GM23338 (cell line): ENCODE measurements around the gene ADTRP. TPM values are rescaled to one million over a fixed set of nuclear protein-coding genes. Genes with fewer than 3 reads are reported as not detected.

Source experiments
- ATAC-seq: fragments of 200-7000 bp; cut with Tn5 transposase; 3 replicates; pipeline ENCODE4 v1.9.1; 2020
- DNase-seq: peaks from one replicate; pipeline ENCODE4 v3.0.0-alpha.2; 2015; ENCODE audit warnings: low spot score
- H2AFZ ChIP-seq: fragments of 200-600 bp; sonication (generic); 2 replicates; pipeline ENCODE4 v1.8.0; 2016; ENCODE audit warnings: antibody characterized with exemption, mild to moderate bottlenecking, moderate library complexity
- H3F3A ChIP-seq: fragments of 200-600 bp; sonication (generic); replicated peaks from 2 replicates; pipeline ENCODE4 v1.8.0; 2017; ENCODE audit warnings: antibody characterized with exemption, mixed run types, low read depth
- H3K27ac ChIP-seq: fragments of 200-600 bp; sonication (generic); 2 replicates; pipeline ENCODE4 v1.6.1; 2016; ENCODE audit warnings: low read depth
- H3K27me3 ChIP-seq: fragments of 200-600 bp; sonication (generic); 2 replicates; pipeline ENCODE4 v1.8.0; 2016; ENCODE audit warnings: mild to moderate bottlenecking, mixed run types, moderate library complexity; ENCODE audit not compliant: insufficient read depth
- H3K36me3 ChIP-seq: fragments of 200-600 bp; sonication (generic); 2 replicates; pipeline ENCODE4 v1.8.0; 2016; ENCODE audit warnings: mild to moderate bottlenecking; ENCODE audit not compliant: insufficient read depth
- H3K4me1 ChIP-seq: fragments of 200-600 bp; sonication (generic); 2 replicates; pipeline ENCODE4 v1.8.0; 2016; ENCODE audit warnings: mild to moderate bottlenecking, moderate library complexity; ENCODE audit not compliant: insufficient read depth
- H3K4me2 ChIP-seq: fragments of 200-600 bp; sonication (generic); 2 replicates; pipeline ENCODE4 v1.7.1; 2017; ENCODE audit warnings: mixed run types
- H3K4me3 ChIP-seq: fragments of 200-600 bp; sonication (generic); 2 replicates; pipeline ENCODE4 v1.6.1; 2016; ENCODE audit warnings: mixed run types
- H3K79me2 ChIP-seq: fragments of 200-600 bp; sonication (generic); replicated peaks from 2 replicates; pipeline ENCODE4 v1.8.0; 2017; ENCODE audit warnings: mild to moderate bottlenecking; ENCODE audit not compliant: insufficient read depth
- H3K9me2 ChIP-seq: fragments of 200-600 bp; sonication (generic); 2 replicates; pipeline ENCODE4 v1.8.0; 2017; ENCODE audit not compliant: insufficient read depth
- H4K20me1 ChIP-seq: fragments of 200-600 bp; sonication (generic); replicated peaks from 2 replicates; pipeline ENCODE4 v1.8.0; 2017; ENCODE audit warnings: mild to moderate bottlenecking; ENCODE audit not compliant: insufficient read depth
- H3K27ac Mint-ChIP-seq: 2 replicates; pipeline ENCODE4 v1.8.0; 2020; ENCODE audit warnings: inconsistent platforms, mild to moderate bottlenecking, moderate library complexity, mixed read lengths
- H3K27me3 Mint-ChIP-seq: 3 replicates; pipeline ENCODE4 v1.8.0; 2022; ENCODE audit warnings: low read depth, mild to moderate bottlenecking, moderate library complexity, mixed read lengths, inconsistent platforms; ENCODE audit not compliant: insufficient read depth, poor library complexity
- H3K36me3 Mint-ChIP-seq: 3 replicates; pipeline ENCODE4 v1.8.0; 2021; ENCODE audit warnings: low read depth, mild to moderate bottlenecking, inconsistent platforms, moderate library complexity, mixed read lengths
- H3K4me1 Mint-ChIP-seq: 3 replicates; pipeline ENCODE4 v1.8.0; 2020; ENCODE audit warnings: mild to moderate bottlenecking, inconsistent platforms, mixed read lengths
- H3K4me3 Mint-ChIP-seq: 3 replicates; pipeline ENCODE4 v1.8.0; 2021; ENCODE audit warnings: moderate library complexity, mild to moderate bottlenecking, inconsistent platforms, mixed read lengths
- H3K9me3 Mint-ChIP-seq: 3 replicates; pipeline ENCODE4 v1.8.0; 2020; ENCODE audit warnings: moderate library complexity, mild to moderate bottlenecking, inconsistent platforms, mixed read lengths
- CREB1 ChIP-seq: fragments of 250-450 bp; sonication (Bioruptor Pico); IDR thresholded peaks from 2 replicates; pipeline ENCODE4 v1.5.0; 2020; ENCODE audit warnings: low read depth, mild to moderate bottlenecking, moderate library complexity
- EZH2 ChIP-seq: fragments of 200-600 bp; sonication (generic); IDR thresholded peaks from one replicate; pipeline ENCODE4 v1.8.0; 2017; ENCODE audit warnings: antibody characterized with exemption, mild to moderate bottlenecking, low read depth; ENCODE audit not compliant: unreplicated experiment
- EZH2phosphoT487 ChIP-seq: fragments of 200-600 bp; sonication (generic); IDR thresholded peaks from one replicate; pipeline ENCODE4 v1.8.1; 2018; ENCODE audit warnings: antibody characterized with exemption; ENCODE audit not compliant: unreplicated experiment
- NANOG ChIP-seq: IDR thresholded peaks from 2 replicates; pipeline ENCODE4 v1.6.1; 2016; ENCODE audit warnings: antibody characterized with exemption, borderline replicate concordance
- POLR2AphosphoS5 ChIP-seq: IDR thresholded peaks from 2 replicates; pipeline ENCODE4 v1.6.1; 2016; ENCODE audit warnings: antibody characterized with exemption, low read depth
- STAT1 ChIP-seq: IDR thresholded peaks from one replicate; pipeline ENCODE4 v1.6.1; 2016; ENCODE audit warnings: antibody characterized with exemption; ENCODE audit not compliant: unreplicated experiment
- ZNF114 ChIP-seq: fragments of 250-450 bp; sonication (Bioruptor Pico); IDR thresholded peaks from 2 replicates; pipeline ENCODE4 v1.5.0; 2020; ENCODE audit warnings: mild to moderate bottlenecking, moderate library complexity
- ZNF331 ChIP-seq: fragments of 250-450 bp; sonication (Bioruptor Pico); IDR thresholded peaks from 2 replicates; pipeline ENCODE4 v1.5.0; 2020; ENCODE audit warnings: low read depth, mild to moderate bottlenecking, moderate library complexity
- polyA plus RNA-seq: library from polyadenylated mRNA; unstranded; fragments of >200 nt; fragmentation: Nextera tagmentation; extraction: Ambion mirVana; gene quantifications from 2 replicates; pipeline ENCODE4 v1.2.1, GENCODE V29; 2016
- total RNA-seq: library from RNA; depleted of rRNA; stranded (reverse); fragments of >200 nt; shearing (Covaris generic); gene quantifications from 2 replicates; pipeline ENCODE4 v1.2.3, GENCODE V29; 2014
- TF ChIP-seq, protein P1 (sequence below), 2 experiments: fragments of 200-600 bp in 1 of 2; sonication (generic) in 1 of 2; conservative IDR thresholded peaks; 2 replicates each; pipeline versions ENCODE4 v1.5.1 to v1.6.1; 2016 to 2017; ENCODE audit warnings: antibody characterized with exemption in 2 of 2, low read depth in 2 of 2, mild to moderate bottlenecking in 2 of 2, moderate library complexity in 1 of 2
- TF ChIP-seq, protein P2 (sequence below): IDR thresholded peaks from one replicate; pipeline ENCODE4 v1.6.1; 2018; ENCODE audit warnings: antibody characterized with exemption; ENCODE audit not compliant: unreplicated experiment
- TF ChIP-seq, protein P3 (sequence below): IDR thresholded peaks from 2 replicates; pipeline ENCODE4 v1.6.1; 2016; ENCODE audit warnings: antibody characterized with exemption
- TF ChIP-seq, protein P4 (sequence below): fragments of 250-450 bp; sonication (Bioruptor Pico); IDR thresholded peaks from 2 replicates; pipeline ENCODE4 v1.5.0; 2020; ENCODE audit warnings: mild to moderate bottlenecking, moderate library complexity

The ADTRP gene
- total and polyA plus RNA-seq, 2 experiments from 2014 or later: not detected

DNA sequence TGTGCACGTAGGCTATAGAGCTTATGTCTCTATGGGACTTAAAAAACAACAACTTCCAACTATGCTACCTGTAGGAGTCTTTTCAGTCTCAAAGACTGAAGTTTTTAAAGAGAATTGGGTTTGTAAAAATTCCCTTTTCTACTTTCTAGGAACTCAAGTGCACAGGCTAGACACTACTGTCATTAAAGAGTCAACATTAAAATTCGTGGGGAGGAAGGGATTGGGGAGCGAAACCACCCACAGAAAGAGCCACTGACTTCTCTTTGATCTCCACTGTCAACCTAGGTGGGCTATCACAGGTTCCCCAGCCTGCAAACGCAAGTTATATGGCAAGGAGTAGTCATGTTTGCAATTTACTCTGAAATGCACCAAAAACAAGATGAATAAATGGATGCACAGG lies 37.7 kb downstream of the ADTRP start:
- Mint-ChIP-seq H3K27ac (no peak overlapping the region), H3K4me1 (peaks cover 17% of the 10 kb centered on the region), H3K27me3 (peaks cover 3% of the 10 kb centered on the region), H3K4me3 (no peak overlapping the region), H3K9me3 (no peaks in the 10 kb centered on the region), H3K36me3 (no peaks in the 10 kb centered on the region; the same call in 2 of the 3 replicates)
- H3K79me2 ChIP-seq: no peaks in the 10 kb centered on the region
- no peak for DNase-seq
- TF ChIP-seq, protein P1, sequence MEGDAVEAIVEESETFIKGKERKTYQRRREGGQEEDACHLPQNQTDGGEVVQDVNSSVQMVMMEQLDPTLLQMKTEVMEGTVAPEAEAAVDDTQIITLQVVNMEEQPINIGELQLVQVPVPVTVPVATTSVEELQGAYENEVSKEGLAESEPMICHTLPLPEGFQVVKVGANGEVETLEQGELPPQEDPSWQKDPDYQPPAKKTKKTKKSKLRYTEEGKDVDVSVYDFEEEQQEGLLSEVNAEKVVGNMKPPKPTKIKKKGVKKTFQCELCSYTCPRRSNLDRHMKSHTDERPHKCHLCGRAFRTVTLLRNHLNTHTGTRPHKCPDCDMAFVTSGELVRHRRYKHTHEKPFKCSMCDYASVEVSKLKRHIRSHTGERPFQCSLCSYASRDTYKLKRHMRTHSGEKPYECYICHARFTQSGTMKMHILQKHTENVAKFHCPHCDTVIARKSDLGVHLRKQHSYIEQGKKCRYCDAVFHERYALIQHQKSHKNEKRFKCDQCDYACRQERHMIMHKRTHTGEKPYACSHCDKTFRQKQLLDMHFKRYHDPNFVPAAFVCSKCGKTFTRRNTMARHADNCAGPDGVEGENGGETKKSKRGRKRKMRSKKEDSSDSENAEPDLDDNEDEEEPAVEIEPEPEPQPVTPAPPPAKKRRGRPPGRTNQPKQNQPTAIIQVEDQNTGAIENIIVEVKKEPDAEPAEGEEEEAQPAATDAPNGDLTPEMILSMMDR (conservative IDR thresholded peaks at IDR 0.05; ENCODE audit: low read depth in 2 of 2): no peak
- TF ChIP-seq POLR2AphosphoS5 (no peak), NANOG (no peak), EZH2 (no peak), EZH2phosphoT487 (no peak), CREB1 (CRISPR knock-in tag) (no peak), ZNF331 (CRISPR knock-in tag) (no peak), ZNF114 (CRISPR knock-in tag) (no peak), STAT1 (no peak)
- TF ChIP-seq, protein P2, sequence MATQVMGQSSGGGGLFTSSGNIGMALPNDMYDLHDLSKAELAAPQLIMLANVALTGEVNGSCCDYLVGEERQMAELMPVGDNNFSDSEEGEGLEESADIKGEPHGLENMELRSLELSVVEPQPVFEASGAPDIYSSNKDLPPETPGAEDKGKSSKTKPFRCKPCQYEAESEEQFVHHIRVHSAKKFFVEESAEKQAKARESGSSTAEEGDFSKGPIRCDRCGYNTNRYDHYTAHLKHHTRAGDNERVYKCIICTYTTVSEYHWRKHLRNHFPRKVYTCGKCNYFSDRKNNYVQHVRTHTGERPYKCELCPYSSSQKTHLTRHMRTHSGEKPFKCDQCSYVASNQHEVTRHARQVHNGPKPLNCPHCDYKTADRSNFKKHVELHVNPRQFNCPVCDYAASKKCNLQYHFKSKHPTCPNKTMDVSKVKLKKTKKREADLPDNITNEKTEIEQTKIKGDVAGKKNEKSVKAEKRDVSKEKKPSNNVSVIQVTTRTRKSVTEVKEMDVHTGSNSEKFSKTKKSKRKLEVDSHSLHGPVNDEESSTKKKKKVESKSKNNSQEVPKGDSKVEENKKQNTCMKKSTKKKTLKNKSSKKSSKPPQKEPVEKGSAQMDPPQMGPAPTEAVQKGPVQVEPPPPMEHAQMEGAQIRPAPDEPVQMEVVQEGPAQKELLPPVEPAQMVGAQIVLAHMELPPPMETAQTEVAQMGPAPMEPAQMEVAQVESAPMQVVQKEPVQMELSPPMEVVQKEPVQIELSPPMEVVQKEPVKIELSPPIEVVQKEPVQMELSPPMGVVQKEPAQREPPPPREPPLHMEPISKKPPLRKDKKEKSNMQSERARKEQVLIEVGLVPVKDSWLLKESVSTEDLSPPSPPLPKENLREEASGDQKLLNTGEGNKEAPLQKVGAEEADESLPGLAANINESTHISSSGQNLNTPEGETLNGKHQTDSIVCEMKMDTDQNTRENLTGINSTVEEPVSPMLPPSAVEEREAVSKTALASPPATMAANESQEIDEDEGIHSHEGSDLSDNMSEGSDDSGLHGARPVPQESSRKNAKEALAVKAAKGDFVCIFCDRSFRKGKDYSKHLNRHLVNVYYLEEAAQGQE: no peak
- TF ChIP-seq, protein P3, sequence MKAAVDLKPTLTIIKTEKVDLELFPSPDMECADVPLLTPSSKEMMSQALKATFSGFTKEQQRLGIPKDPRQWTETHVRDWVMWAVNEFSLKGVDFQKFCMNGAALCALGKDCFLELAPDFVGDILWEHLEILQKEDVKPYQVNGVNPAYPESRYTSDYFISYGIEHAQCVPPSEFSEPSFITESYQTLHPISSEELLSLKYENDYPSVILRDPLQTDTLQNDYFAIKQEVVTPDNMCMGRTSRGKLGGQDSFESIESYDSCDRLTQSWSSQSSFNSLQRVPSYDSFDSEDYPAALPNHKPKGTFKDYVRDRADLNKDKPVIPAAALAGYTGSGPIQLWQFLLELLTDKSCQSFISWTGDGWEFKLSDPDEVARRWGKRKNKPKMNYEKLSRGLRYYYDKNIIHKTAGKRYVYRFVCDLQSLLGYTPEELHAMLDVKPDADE: no peak
- TF ChIP-seq, protein P4, sequence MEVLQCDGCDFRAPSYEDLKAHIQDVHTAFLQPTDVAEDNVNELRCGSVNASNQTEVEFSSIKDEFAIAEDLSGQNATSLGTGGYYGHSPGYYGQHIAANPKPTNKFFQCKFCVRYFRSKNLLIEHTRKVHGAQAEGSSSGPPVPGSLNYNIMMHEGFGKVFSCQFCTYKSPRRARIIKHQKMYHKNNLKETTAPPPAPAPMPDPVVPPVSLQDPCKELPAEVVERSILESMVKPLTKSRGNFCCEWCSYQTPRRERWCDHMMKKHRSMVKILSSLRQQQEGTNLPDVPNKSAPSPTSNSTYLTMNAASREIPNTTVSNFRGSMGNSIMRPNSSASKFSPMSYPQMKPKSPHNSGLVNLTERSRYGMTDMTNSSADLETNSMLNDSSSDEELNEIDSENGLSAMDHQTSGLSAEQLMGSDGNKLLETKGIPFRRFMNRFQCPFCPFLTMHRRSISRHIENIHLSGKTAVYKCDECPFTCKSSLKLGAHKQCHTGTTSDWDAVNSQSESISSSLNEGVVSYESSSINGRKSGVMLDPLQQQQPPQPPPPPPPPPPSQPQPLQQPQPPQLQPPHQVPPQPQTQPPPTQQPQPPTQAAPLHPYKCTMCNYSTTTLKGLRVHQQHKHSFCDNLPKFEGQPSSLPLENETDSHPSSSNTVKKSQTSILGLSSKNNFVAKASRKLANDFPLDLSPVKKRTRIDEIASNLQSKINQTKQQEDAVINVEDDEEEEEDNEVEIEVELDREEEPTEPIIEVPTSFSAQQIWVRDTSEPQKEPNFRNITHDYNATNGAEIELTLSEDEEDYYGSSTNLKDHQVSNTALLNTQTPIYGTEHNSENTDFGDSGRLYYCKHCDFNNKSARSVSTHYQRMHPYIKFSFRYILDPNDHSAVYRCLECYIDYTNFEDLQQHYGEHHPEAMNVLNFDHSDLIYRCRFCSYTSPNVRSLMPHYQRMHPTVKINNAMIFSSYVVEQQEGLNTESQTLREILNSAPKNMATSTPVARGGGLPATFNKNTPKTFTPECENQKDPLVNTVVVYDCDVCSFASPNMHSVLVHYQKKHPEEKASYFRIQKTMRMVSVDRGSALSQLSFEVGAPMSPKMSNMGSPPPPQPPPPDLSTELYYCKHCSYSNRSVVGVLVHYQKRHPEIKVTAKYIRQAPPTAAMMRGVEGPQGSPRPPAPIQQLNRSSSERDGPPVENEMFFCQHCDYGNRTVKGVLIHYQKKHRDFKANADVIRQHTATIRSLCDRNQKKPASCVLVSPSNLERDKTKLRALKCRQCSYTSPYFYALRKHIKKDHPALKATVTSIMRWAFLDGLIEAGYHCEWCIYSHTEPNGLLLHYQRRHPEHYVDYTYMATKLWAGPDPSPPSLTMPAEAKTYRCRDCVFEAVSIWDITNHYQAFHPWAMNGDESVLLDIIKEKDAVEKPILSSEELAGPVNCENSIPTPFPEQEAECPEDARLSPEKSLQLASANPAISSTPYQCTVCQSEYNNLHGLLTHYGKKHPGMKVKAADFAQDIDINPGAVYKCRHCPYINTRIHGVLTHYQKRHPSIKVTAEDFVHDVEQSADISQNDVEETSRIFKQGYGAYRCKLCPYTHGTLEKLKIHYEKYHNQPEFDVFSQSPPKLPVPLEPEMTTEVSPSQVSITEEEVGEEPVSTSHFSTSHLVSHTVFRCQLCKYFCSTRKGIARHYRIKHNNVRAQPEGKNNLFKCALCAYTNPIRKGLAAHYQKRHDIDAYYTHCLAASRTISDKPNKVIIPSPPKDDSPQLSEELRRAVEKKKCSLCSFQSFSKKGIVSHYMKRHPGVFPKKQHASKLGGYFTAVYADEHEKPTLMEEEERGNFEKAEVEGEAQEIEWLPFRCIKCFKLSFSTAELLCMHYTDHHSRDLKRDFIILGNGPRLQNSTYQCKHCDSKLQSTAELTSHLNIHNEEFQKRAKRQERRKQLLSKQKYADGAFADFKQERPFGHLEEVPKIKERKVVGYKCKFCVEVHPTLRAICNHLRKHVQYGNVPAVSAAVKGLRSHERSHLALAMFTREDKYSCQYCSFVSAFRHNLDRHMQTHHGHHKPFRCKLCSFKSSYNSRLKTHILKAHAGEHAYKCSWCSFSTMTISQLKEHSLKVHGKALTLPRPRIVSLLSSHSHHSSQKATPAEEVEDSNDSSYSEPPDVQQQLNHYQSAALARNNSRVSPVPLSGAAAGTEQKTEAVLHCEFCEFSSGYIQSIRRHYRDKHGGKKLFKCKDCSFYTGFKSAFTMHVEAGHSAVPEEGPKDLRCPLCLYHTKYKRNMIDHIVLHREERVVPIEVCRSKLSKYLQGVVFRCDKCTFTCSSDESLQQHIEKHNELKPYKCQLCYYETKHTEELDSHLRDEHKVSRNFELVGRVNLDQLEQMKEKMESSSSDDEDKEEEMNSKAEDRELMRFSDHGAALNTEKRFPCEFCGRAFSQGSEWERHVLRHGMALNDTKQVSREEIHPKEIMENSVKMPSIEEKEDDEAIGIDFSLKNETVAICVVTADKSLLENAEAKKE: no peak
- no peak overlapping the region for H3K4me2 ChIP-seq
- no peak overlapping the region for H3K27ac ChIP-seq
- H3K4me1 ChIP-seq: no peaks in the 10 kb centered on the region
- 0 out of 2 replicates have a peak, but pooled peaks cover 1% of the 10 kb centered on the region for H3K9me2 ChIP-seq
- H4K20me1 ChIP-seq: no peaks in the 10 kb centered on the region
- H3K36me3 ChIP-seq: no peaks in the 10 kb centered on the region
- H2AFZ ChIP-seq: no peak overlapping the region
- ATAC-seq: no peak
- H3K4me3 ChIP-seq: no peak overlapping the region
- H3K27me3 ChIP-seq: no peaks in the 10 kb centered on the region
- no peaks in the 10 kb centered on the region for H3F3A ChIP-seq
